Astrocyte (in vitro differentiated cells and primary cell): ENCODE results near the gene BMPR2. TPM values are rescaled to one million over a fixed set of nuclear protein-coding genes. Genes with fewer than 3 reads are reported as not detected.

Source experiments
- DNase-seq: peaks from one replicate; pipeline ENCODE4 v3.0.0-alpha.2; 2010; ENCODE audit warnings: low read depth
- FAIRE-seq: peaks from 2 replicates; lab custom pipeline; 2011; peaks lifted over from hg19 to GRCh38; lab: Jason Lieb, UNC
- H2AFZ ChIP-seq: 2 replicates; pipeline ENCODE4 v1.6.0; 2012; ENCODE audit warnings: low read depth, low read length, inconsistent platforms
- H3K27ac ChIP-seq: 2 replicates; pipeline ENCODE4 v1.5.1; 2011; ENCODE audit warnings: low read depth, low read length, inconsistent platforms
- H3K27me3 ChIP-seq: 2 replicates; pipeline ENCODE4 v1.6.0; 2011; ENCODE audit warnings: low read length, inconsistent platforms; ENCODE audit not compliant: insufficient read depth
- H3K36me3 ChIP-seq: 2 replicates; pipeline ENCODE4 v1.5.1; 2011; ENCODE audit warnings: low read length, inconsistent platforms; ENCODE audit not compliant: insufficient read depth
- H3K4me1 ChIP-seq: 2 replicates; pipeline ENCODE4 v1.5.1; 2011; ENCODE audit warnings: low read length, inconsistent platforms; ENCODE audit not compliant: insufficient read depth
- H3K4me2 ChIP-seq: 2 replicates; pipeline ENCODE4 v1.6.0; 2012; ENCODE audit warnings: low read length, inconsistent platforms
- H3K4me3 ChIP-seq: 2 replicates; pipeline ENCODE4 v1.5.1; 2011; ENCODE audit warnings: low read depth, mild to moderate bottlenecking, low read length, inconsistent platforms; ENCODE audit not compliant: insufficient read depth
- H3K79me2 ChIP-seq: 2 replicates; pipeline ENCODE4 v1.6.0; 2012; ENCODE audit warnings: mild to moderate bottlenecking, low read length, inconsistent platforms; ENCODE audit not compliant: insufficient read depth
- H3K9ac ChIP-seq: 2 replicates; pipeline ENCODE4 v1.6.0; 2012; ENCODE audit warnings: mild to moderate bottlenecking, low read length, inconsistent platforms
- H3K9me3 ChIP-seq: 2 replicates; pipeline ENCODE4 v1.5.1; 2012; ENCODE audit warnings: low read depth, mild to moderate bottlenecking, low read length, inconsistent platforms; ENCODE audit not compliant: insufficient read depth
- H4K20me1 ChIP-seq: 2 replicates; pipeline ENCODE4 v1.6.0; 2012; ENCODE audit warnings: low read length, inconsistent platforms; ENCODE audit not compliant: insufficient read depth
- H3K27ac Mint-ChIP-seq: one replicate; pipeline ENCODE4 v1.8.0; 2021; ENCODE audit warnings: mild to moderate bottlenecking, mixed read lengths; ENCODE audit not compliant: unreplicated experiment
- H3K27me3 Mint-ChIP-seq: one replicate; pipeline ENCODE4 v1.8.0; 2021; ENCODE audit warnings: low read depth, mixed read lengths; ENCODE audit not compliant: unreplicated experiment
- H3K36me3 Mint-ChIP-seq: one replicate; pipeline ENCODE4 v1.8.0; 2021; ENCODE audit warnings: low read depth, mixed read lengths; ENCODE audit not compliant: unreplicated experiment
- H3K4me1 Mint-ChIP-seq: one replicate; pipeline ENCODE4 v1.8.0; 2021; ENCODE audit warnings: low read depth, mixed read lengths; ENCODE audit not compliant: unreplicated experiment
- H3K4me3 Mint-ChIP-seq: one replicate; pipeline ENCODE4 v1.8.0; 2021; ENCODE audit warnings: mild to moderate bottlenecking, moderate library complexity, mixed read lengths; ENCODE audit not compliant: unreplicated experiment
- H3K9me3 Mint-ChIP-seq: one replicate; pipeline ENCODE4 v1.8.0; 2021; ENCODE audit warnings: mild to moderate bottlenecking, mixed read lengths; ENCODE audit not compliant: unreplicated experiment
- CTCF ChIP-seq: IDR thresholded peaks from 2 replicates; pipeline ENCODE4 v1.5.1; 2011; ENCODE audit warnings: low read depth, mild to moderate bottlenecking, inconsistent platforms, low read length, moderate library complexity; ENCODE audit not compliant: insufficient read depth
- EZH2 ChIP-seq: IDR thresholded peaks from 2 replicates; pipeline ENCODE4 v1.6.1; 2012; ENCODE audit warnings: mild to moderate bottlenecking, low read length, inconsistent platforms; ENCODE audit not compliant: insufficient read depth
- total RNA-seq: library from RNA; stranded (reverse); gene quantifications from 2 replicates; pipeline ENCODE4 v1.2.1, GENCODE V29; 2021

BMPR2 gene
- total RNA-seq, 1 donor from 2014 or later: 93.1 TPM

- no peaks in the 10 kb centered on the region for H3K9me3 ChIP-seq
- no peak overlapping the region for H3K4me2 ChIP-seq
- H3K27me3 Mint-ChIP-seq: no peaks in the 10 kb centered on the region
- H3K4me1 Mint-ChIP-seq: peaks cover 3% of the 10 kb centered on the region
- peaks cover 12% of the 10 kb centered on the region for H3K4me1 ChIP-seq
- no peaks in the 10 kb centered on the region for H3K27me3 ChIP-seq
- no peak overlapping the region for H3K4me3 Mint-ChIP-seq
- H3K27ac ChIP-seq: no peak overlapping the region
- H3K4me3 ChIP-seq: no peak overlapping the region
- no peak for DNase-seq
- H3K79me2 ChIP-seq: no peaks in the 10 kb centered on the region
- no peak overlapping the region for H3K27ac Mint-ChIP-seq
- H4K20me1 ChIP-seq: no peaks in the 10 kb centered on the region
- peaks cover 2% of the 10 kb centered on the region for H3K36me3 Mint-ChIP-seq
- no peak overlapping the region for H3K9ac ChIP-seq
- FAIRE-seq: peak; percentile 71
- TF ChIP-seq EZH2 (no peak), CTCF (no peak)
- peak overlapping the region; percentile 50 for H2AFZ ChIP-seq
- no peaks in the 10 kb centered on the region for H3K36me3 ChIP-seq
- H3K9me3 Mint-ChIP-seq: no peaks in the 10 kb centered on the region
These were observed 40.2 kb upstream of the BMPR2 start for GRCh38 chr2:202335791-202336467.

GRCh38 chr2:202337151-202337550, 39.0 kb upstream of the BMPR2 start:
- Histone ChIP-seq H3K4me1 (peaks cover 12% of the 10 kb centered on the region), H3K79me2 (no peaks in the 10 kb centered on the region), H4K20me1 (no peaks in the 10 kb centered on the region), H2AFZ (no peak overlapping the region), H3K9ac (no peak overlapping the region), H3K27ac (no peak overlapping the region), H3K4me2 (no peak overlapping the region), H3K36me3 (no peaks in the 10 kb centered on the region), H3K9me3 (no peaks in the 10 kb centered on the region), H3K4me3 (no peak overlapping the region), H3K27me3 (no peaks in the 10 kb centered on the region)
- no peak for FAIRE-seq
- no peaks in the 10 kb centered on the region for H3K9me3 Mint-ChIP-seq
- no peak for DNase-seq
- H3K27ac Mint-ChIP-seq: no peak overlapping the region
- TF ChIP-seq EZH2: no peak
- TF ChIP-seq CTCF: no peak
- H3K4me1 Mint-ChIP-seq: peaks cover 3% of the 10 kb centered on the region
- peaks cover 2% of the 10 kb centered on the region for H3K36me3 Mint-ChIP-seq
- no peak overlapping the region for H3K4me3 Mint-ChIP-seq
- no peaks in the 10 kb centered on the region for H3K27me3 Mint-ChIP-seq

- no peaks in the 10 kb centered on the region for H3K79me2 ChIP-seq
- Mint-ChIP-seq H3K36me3 (peaks cover 2% of the 10 kb centered on the region), H3K27me3 (no peaks in the 10 kb centered on the region), H3K9me3 (no peaks in the 10 kb centered on the region), H3K4me3 (no peak overlapping the region), H3K27ac (no peak overlapping the region), H3K4me1 (peaks cover 3% of the 10 kb centered on the region)
- H3K27me3 ChIP-seq: no peaks in the 10 kb centered on the region
- FAIRE-seq: no peak
- no peak overlapping the region for H3K4me2 ChIP-seq
- no peak overlapping the region for H2AFZ ChIP-seq
- H3K4me1 ChIP-seq: peaks cover 12% of the 10 kb centered on the region
- H3K36me3 ChIP-seq: no peaks in the 10 kb centered on the region
- no peaks in the 10 kb centered on the region for H4K20me1 ChIP-seq
- TF ChIP-seq EZH2 (no peak), CTCF (no peak)
- H3K4me3 ChIP-seq: no peak overlapping the region
- H3K27ac ChIP-seq: no peak overlapping the region
- no peak for DNase-seq
- no peak overlapping the region for H3K9ac ChIP-seq
- no peaks in the 10 kb centered on the region for H3K9me3 ChIP-seq
These were observed 38.3 kb upstream of the BMPR2 start for GRCh38 chr2:202337706-202338346.
